ENCODE data around the gene DNAH5. TPM values are rescaled to one million over a fixed set of nuclear protein-coding genes. Genes with fewer than 3 reads are reported as not detected.

Gene DNAH5
- total and polyA plus RNA-seq, 8 donors = 0.61 to 9.8 (median 2.7) TPM

DNA sequence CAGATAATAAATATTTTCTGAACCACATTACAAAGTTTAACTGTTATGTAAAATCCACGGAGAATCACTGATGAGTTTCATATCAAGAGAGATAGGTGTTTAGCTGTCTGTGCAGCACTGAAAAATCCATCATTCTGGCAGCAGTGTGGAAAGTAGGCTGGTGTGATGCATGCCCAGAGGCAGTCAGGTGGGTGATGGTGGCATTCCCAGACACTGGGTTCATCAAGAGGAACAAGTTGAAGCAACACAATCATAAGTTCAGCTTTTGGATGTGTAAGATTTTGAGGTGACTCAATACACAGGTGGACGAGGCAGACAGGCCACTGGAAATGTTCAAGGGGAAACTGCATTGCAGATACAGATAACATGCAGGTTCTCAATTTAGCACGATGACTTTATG lies 11.9 kb downstream of the DNAH5 start:
- no peaks in the 10 kb centered on the region for H3K36me3 ChIP-seq
- H3K9me3 ChIP-seq = peaks cover 0 to 18% of the 10 kb centered on the region in 2 donors
- no peak for DNase-seq
- TF ChIP-seq, protein P1, sequence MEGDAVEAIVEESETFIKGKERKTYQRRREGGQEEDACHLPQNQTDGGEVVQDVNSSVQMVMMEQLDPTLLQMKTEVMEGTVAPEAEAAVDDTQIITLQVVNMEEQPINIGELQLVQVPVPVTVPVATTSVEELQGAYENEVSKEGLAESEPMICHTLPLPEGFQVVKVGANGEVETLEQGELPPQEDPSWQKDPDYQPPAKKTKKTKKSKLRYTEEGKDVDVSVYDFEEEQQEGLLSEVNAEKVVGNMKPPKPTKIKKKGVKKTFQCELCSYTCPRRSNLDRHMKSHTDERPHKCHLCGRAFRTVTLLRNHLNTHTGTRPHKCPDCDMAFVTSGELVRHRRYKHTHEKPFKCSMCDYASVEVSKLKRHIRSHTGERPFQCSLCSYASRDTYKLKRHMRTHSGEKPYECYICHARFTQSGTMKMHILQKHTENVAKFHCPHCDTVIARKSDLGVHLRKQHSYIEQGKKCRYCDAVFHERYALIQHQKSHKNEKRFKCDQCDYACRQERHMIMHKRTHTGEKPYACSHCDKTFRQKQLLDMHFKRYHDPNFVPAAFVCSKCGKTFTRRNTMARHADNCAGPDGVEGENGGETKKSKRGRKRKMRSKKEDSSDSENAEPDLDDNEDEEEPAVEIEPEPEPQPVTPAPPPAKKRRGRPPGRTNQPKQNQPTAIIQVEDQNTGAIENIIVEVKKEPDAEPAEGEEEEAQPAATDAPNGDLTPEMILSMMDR (IDR thresholded peaks at IDR 0.05) = no peak
- no peak overlapping the region for H3K27ac ChIP-seq
- intact Hi-C loops (cut with DNase I) = no loop called here
- no peak for ATAC-seq
- H3K4me1 ChIP-seq = no peaks in the 10 kb centered on the region
- no peak overlapping the region for H3K4me3 ChIP-seq
- H3K27me3 ChIP-seq = no peaks in the 10 kb centered on the region

DNA sequence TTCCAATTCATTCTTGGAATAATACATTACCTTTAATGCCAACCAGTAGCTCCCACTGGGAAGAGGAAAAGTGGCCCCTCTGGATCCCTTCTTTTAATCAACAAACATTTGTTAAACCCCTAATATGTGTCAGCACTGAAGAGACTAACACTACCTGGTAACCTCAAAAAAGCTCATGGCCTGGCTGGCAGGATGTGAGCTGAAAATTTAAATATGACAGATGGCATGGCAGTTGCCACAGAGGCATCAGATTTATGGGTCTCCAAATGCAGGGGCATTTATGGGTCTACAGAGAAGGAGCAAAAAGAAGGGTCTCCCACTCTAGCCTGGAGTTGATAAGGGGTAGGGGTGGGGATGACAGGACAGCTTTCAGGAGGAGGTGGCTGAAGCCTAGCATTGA lies 12.5 kb downstream of the DNAH5 start:
- no peaks in the 10 kb centered on the region for H3K27me3 ChIP-seq
- DNase-seq (no peak), ATAC-seq (no peak)
- intact Hi-C loops (cut with DNase I) = no loop called here
- no peak overlapping the region for H3K4me3 ChIP-seq
- H3K27ac ChIP-seq = no peak overlapping the region
- H3K36me3 ChIP-seq = no peaks in the 10 kb centered on the region
- H3K9me3 ChIP-seq = peaks cover 0 to 18% of the 10 kb centered on the region in 2 donors
- TF ChIP-seq, protein P1 (IDR thresholded peaks at IDR 0.05) = no peak
- H3K4me1 ChIP-seq = no peaks in the 10 kb centered on the region

DNA sequence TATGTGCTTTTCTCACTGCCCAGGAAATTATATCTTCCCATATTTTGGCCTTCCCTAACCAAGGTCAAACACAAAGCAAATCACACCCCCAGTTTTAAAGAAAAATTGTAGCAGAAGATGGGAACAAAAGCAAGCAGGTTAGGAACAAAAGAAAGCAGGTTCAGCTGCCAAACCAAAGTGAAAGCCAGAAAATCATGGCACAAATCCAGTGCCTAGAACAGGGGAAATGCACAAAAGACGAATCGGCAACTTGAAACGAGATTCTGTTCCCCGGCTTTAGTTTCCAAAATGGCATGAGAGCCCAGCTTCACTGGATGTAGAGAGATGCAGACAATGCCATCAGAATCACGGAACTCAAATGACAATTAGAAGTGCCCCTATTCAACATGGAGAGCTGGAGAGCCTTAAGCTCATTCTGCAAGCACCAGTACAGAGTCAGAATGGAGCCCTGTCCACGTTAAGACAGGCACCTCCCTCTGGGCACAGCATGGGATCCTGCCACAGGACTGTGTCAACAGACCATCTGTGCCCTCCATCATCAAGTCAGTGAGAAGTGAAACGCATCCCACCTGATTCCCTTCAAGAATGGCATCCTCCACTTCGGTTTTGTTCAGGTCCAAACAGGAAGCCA lies 13.8 kb downstream of the DNAH5 start:
- intact Hi-C loops (cut with DNase I) = no loop called here
- Histone ChIP-seq H3K27me3 (no peaks in the 10 kb centered on the region), H3K36me3 (peaks cover 0 to 6% of the 10 kb centered on the region in 2 donors), H3K9me3 (peaks cover 0 to 18% of the 10 kb centered on the region in 2 donors), H3K4me1 (no peaks in the 10 kb centered on the region), H3K4me3 (no peak overlapping the region), H3K27ac (no peak overlapping the region)
- ATAC-seq = no peak
- no peak for DNase-seq
- TF ChIP-seq, protein P1 (IDR thresholded peaks at IDR 0.05) = no peak

DNA sequence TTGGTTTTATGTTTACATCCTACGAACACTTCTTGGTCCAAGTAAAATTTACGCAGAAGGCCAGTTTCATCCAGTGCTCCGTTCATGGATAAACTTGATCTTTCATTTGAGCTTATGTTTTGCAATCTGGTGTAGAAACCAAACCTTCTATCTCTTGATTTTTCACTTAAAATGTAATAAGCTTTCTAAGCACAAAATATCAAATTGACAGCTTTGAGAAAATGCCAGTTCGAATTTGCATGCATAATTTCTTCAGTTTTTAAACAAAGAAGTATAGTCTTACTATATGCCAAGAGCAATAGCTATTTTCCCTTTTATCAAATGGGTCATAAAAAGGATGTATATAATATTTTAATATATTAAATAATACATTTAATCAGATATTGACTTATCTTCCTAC lies 17.8 kb downstream of the DNAH5 start:
- intact Hi-C loops (cut with DNase I) = no loop called here
- TF ChIP-seq, protein P1 (IDR thresholded peaks at IDR 0.05) = no peak
- Histone ChIP-seq H3K27me3 (no peaks in the 10 kb centered on the region), H3K9me3 (no peaks in the 10 kb centered on the region), H3K36me3 (peaks cover 0 to 6% of the 10 kb centered on the region in 2 donors), H3K4me1 (no peaks in the 10 kb centered on the region), H3K27ac (no peak overlapping the region), H3K4me3 (no peak overlapping the region)
- DNase-seq (no peak), ATAC-seq (no peak)

DNA sequence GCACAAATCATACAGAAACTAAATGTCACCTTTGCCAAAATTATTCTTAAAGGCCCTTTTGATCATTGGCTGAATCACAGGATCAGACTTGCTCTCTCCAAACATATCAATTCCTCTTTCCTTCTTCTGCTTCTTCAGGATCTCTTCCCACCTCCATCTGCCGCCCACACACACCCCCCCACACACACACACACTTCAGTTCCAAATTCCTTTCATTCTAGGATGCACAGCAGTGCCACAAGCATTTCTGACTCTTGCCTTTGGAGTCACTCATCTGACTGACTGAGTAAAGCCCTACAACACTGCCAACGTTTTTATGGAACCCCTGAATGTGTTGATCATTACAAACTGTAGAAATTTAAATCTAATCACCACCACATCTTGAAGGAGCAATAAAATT lies 22.9 kb downstream of the DNAH5 start:
- ATAC-seq (no peak), DNase-seq (no peak)
- Histone ChIP-seq H3K4me3 (no peak overlapping the region), H3K27ac (no peak overlapping the region), H3K27me3 (no peaks in the 10 kb centered on the region), H3K4me1 (no peaks in the 10 kb centered on the region), H3K9me3 (no peaks in the 10 kb centered on the region), H3K36me3 (peaks cover 0 to 6% of the 10 kb centered on the region in 2 donors)
- TF ChIP-seq, protein P1 (IDR thresholded peaks at IDR 0.05) = no peak
- intact Hi-C loops (cut with DNase I) = no loop called here

Data from left lung (tissue), 10 donors.